ENCODE results near the gene C19orf47. TPM values are rescaled to one million over a fixed set of nuclear protein-coding genes. Genes with fewer than 3 reads are reported as not detected.
"Not testable (repeated sequence)": the region's sequence is repeated elsewhere in the genome, so short reads cannot be mapped to it uniquely, and the experiment has no call there.

C19orf47 gene
- polyA plus RNA-seq, 1 donor, result 8.7 TPM

GRCh38 chr19:40377876-40378385 is 29.7 kb upstream of the C19orf47 start:
- Histone ChIP-seq H3K4me1 (ENCODE audit: control insufficient read depth, insufficient read depth, low read length) (no peaks in the 10 kb centered on the region), H3K9me3 (ENCODE audit: control insufficient read depth, low read depth, low read length) (no peaks in the 10 kb centered on the region), H3K27me3 (ENCODE audit: control insufficient read depth, insufficient read depth, low read length) (no peaks in the 10 kb centered on the region), H3K4me3 (ENCODE audit: low read length) (no peak overlapping the region), H3K27ac (ENCODE audit: low read length) (no peak overlapping the region), H3K36me3 (ENCODE audit: control insufficient read depth, insufficient read depth, low read length) (peaks cover 45% of the 10 kb centered on the region)
- DNase-seq, result no peak
- WGBS (ENCODE audit: insufficient coverage, low lambda C conversion rate), result no CpG with 5 or more reads among the region's 25 CpGs

GRCh38 chr19:40376286-40376862 is 28.2 kb upstream of the C19orf47 start:
- no peak overlapping the region for H3K27ac ChIP-seq (ENCODE audit: low read length)
- H3K36me3 ChIP-seq (ENCODE audit: control insufficient read depth, insufficient read depth, low read length), result peaks cover 60% of the 10 kb centered on the region
- no peak overlapping the region for H3K4me3 ChIP-seq (ENCODE audit: low read length)
- H3K27me3 ChIP-seq (ENCODE audit: control insufficient read depth, insufficient read depth, low read length), result no peaks in the 10 kb centered on the region
- WGBS (ENCODE audit: insufficient coverage, low lambda C conversion rate), result 100% methylated on average over 1 of the region's 17 CpGs
- DNase-seq, result no peak
- H3K4me1 ChIP-seq (ENCODE audit: control insufficient read depth, insufficient read depth, low read length), result peaks cover 3% of the 10 kb centered on the region
- no peaks in the 10 kb centered on the region for H3K9me3 ChIP-seq (ENCODE audit: control insufficient read depth, low read depth, low read length)

- H3K36me3 ChIP-seq (ENCODE audit: control insufficient read depth, insufficient read depth, low read length), result peaks cover 72% of the 10 kb centered on the region
- H3K27me3 ChIP-seq (ENCODE audit: control insufficient read depth, insufficient read depth, low read length), result no peaks in the 10 kb centered on the region
- no peak overlapping the region for H3K4me3 ChIP-seq (ENCODE audit: low read length)
- H3K27ac ChIP-seq (ENCODE audit: low read length), result no peak overlapping the region
- DNase-seq, result no peak
- H3K9me3 ChIP-seq (ENCODE audit: control insufficient read depth, low read depth, low read length), result no peaks in the 10 kb centered on the region
- peaks cover 8% of the 10 kb centered on the region for H3K4me1 ChIP-seq (ENCODE audit: control insufficient read depth, insufficient read depth, low read length)
- no CpG with 5 or more reads among the region's 7 CpGs for WGBS (ENCODE audit: insufficient coverage, low lambda C conversion rate)
These were observed 25.9 kb upstream of the C19orf47 start for GRCh38 chr19:40374084-40374483.

- H3K4me1 ChIP-seq (ENCODE audit: control insufficient read depth, insufficient read depth, low read length), result peaks cover 11% of the 10 kb centered on the region
- peaks cover 73% of the 10 kb centered on the region for H3K36me3 ChIP-seq (ENCODE audit: control insufficient read depth, insufficient read depth, low read length)
- no peak for DNase-seq
- no peaks in the 10 kb centered on the region for H3K9me3 ChIP-seq (ENCODE audit: control insufficient read depth, low read depth, low read length)
- WGBS (ENCODE audit: insufficient coverage, low lambda C conversion rate), result no CpG with 5 or more reads among the region's 5 CpGs
- H3K27me3 ChIP-seq (ENCODE audit: control insufficient read depth, insufficient read depth, low read length), result no peaks in the 10 kb centered on the region
- no peak overlapping the region for H3K27ac ChIP-seq (ENCODE audit: low read length)
- no peak overlapping the region for H3K4me3 ChIP-seq (ENCODE audit: low read length)
These were observed 23.6 kb upstream of the C19orf47 start for GRCh38 chr19:40371802-40372122.

GRCh38 chr19:40370997-40371801 is 23.0 kb upstream of the C19orf47 start:
- H3K4me3 ChIP-seq (ENCODE audit: low read length), result no peak overlapping the region
- no CpG with 5 or more reads among the region's 7 CpGs for WGBS (ENCODE audit: insufficient coverage, low lambda C conversion rate)
- H3K27me3 ChIP-seq (ENCODE audit: control insufficient read depth, insufficient read depth, low read length), result no peaks in the 10 kb centered on the region
- H3K4me1 ChIP-seq (ENCODE audit: control insufficient read depth, insufficient read depth, low read length), result peaks cover 16% of the 10 kb centered on the region
- peaks cover 70% of the 10 kb centered on the region for H3K36me3 ChIP-seq (ENCODE audit: control insufficient read depth, insufficient read depth, low read length)
- peak in 1 of 2 donors; percentile 40 for DNase-seq
- H3K27ac ChIP-seq (ENCODE audit: low read length), result peak overlapping the region; percentile 56
- no peaks in the 10 kb centered on the region for H3K9me3 ChIP-seq (ENCODE audit: control insufficient read depth, low read depth, low read length)

GRCh38 chr19:40370253-40370652 is 22.1 kb upstream of the C19orf47 start:
- Histone ChIP-seq H3K36me3 (ENCODE audit: control insufficient read depth, insufficient read depth, low read length) (peaks cover 67% of the 10 kb centered on the region), H3K4me1 (ENCODE audit: control insufficient read depth, insufficient read depth, low read length) (peaks cover 20% of the 10 kb centered on the region)
- not testable (repeated sequence) for H3K27ac ChIP-seq (ENCODE audit: low read length); H3K4me3 ChIP-seq (ENCODE audit: low read length); H3K27me3 ChIP-seq (ENCODE audit: control insufficient read depth, insufficient read depth, low read length); DNase-seq; H3K9me3 ChIP-seq (ENCODE audit: control insufficient read depth, low read depth, low read length)
- WGBS (ENCODE audit: insufficient coverage, low lambda C conversion rate), result no CpG with 5 or more reads among the region's 3 CpGs

GRCh38 chr19:40369797-40370196 is 21.6 kb upstream of the C19orf47 start:
- peaks cover 20% of the 10 kb centered on the region for H3K4me1 ChIP-seq (ENCODE audit: control insufficient read depth, insufficient read depth, low read length)
- no CpG with 5 or more reads among the region's 12 CpGs for WGBS (ENCODE audit: insufficient coverage, low lambda C conversion rate)
- no peak overlapping the region for H3K27ac ChIP-seq (ENCODE audit: low read length)
- H3K36me3 ChIP-seq (ENCODE audit: control insufficient read depth, insufficient read depth, low read length), result peaks cover 66% of the 10 kb centered on the region
- no peaks in the 10 kb centered on the region for H3K27me3 ChIP-seq (ENCODE audit: control insufficient read depth, insufficient read depth, low read length)
- no peaks in the 10 kb centered on the region for H3K9me3 ChIP-seq (ENCODE audit: control insufficient read depth, low read depth, low read length)
- H3K4me3 ChIP-seq (ENCODE audit: low read length), result no peak overlapping the region
- no peak for DNase-seq

- no CpG with 5 or more reads among the region's 16 CpGs for WGBS (ENCODE audit: insufficient coverage, low lambda C conversion rate)
- no peaks in the 10 kb centered on the region for H3K27me3 ChIP-seq (ENCODE audit: control insufficient read depth, insufficient read depth, low read length)
- H3K36me3 ChIP-seq (ENCODE audit: control insufficient read depth, insufficient read depth, low read length), result peaks cover 50% of the 10 kb centered on the region
- DNase-seq, result no peak
- H3K9me3 ChIP-seq (ENCODE audit: control insufficient read depth, low read depth, low read length), result no peaks in the 10 kb centered on the region
- H3K27ac ChIP-seq (ENCODE audit: low read length), result no peak overlapping the region
- H3K4me1 ChIP-seq (ENCODE audit: control insufficient read depth, insufficient read depth, low read length), result peaks cover 20% of the 10 kb centered on the region
- H3K4me3 ChIP-seq (ENCODE audit: low read length), result no peak overlapping the region
These were observed 19.6 kb upstream of the C19orf47 start for GRCh38 chr19:40367577-40368434.

GRCh38 chr19:40366697-40367561 is 18.7 kb upstream of the C19orf47 start:
- no peak overlapping the region for H3K27ac ChIP-seq (ENCODE audit: low read length)
- H3K4me3 ChIP-seq (ENCODE audit: low read length), result peak overlapping the region; percentile 61
- H3K9me3 ChIP-seq (ENCODE audit: control insufficient read depth, low read depth, low read length), result no peaks in the 10 kb centered on the region
- H3K27me3 ChIP-seq (ENCODE audit: control insufficient read depth, insufficient read depth, low read length), result no peaks in the 10 kb centered on the region
- WGBS (ENCODE audit: insufficient coverage, low lambda C conversion rate), result 90% methylated on average over 2 of the region's 27 CpGs
- peaks cover 41% of the 10 kb centered on the region for H3K36me3 ChIP-seq (ENCODE audit: control insufficient read depth, insufficient read depth, low read length)
- H3K4me1 ChIP-seq (ENCODE audit: control insufficient read depth, insufficient read depth, low read length), result peaks cover 20% of the 10 kb centered on the region
- DNase-seq, result no peak
